Measurements from ENCODE around the gene CDKN2B-AS1.

CDKN2B-AS1 gene

DNA sequence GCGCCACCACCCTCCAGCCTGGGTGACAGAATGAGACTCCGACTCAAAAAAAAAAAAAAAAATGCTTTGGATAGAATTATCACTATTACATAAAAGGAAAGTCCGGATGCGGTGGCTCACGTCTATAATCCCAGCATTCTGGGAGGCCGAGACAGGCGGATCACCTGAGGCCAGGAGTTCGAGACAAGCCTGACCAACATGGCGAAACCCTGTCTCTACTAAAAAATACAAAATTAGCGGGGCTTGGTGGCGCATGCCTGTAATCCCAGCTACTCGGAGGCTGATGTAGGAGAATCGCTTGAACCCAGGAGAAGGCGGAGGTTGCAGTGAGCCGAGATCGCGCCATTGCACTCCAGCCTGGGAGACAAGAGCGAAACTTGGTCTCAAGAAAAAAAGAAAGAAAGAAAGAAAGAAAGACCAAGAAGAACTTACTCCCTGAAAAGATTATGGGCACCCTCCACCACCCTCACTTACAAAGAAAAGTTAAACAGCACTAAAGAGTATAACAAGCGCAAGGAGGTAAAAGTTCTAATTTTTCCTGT is 18.2 kb upstream of the CDKN2B-AS1 start:
- Histone ChIP-seq H3K4me3 (ENCODE audit: insufficient read depth, low read length, poor library complexity, severe bottlenecking) (no peak overlapping the region), H3K4me2 (ENCODE audit: low read depth, low read length, poor library complexity, severe bottlenecking) (no peak overlapping the region), H3F3A (ENCODE audit: insufficient read depth) (no peaks in the 10 kb centered on the region), H3K9me2 (replicated peaks; ENCODE audit: insufficient read depth, low read length) (no peaks in the 10 kb centered on the region), H3K9me3 (ENCODE audit: insufficient read depth, low read length) (no peaks in the 10 kb centered on the region), H3K36me3 (ENCODE audit: low read length) (no peaks in the 10 kb centered on the region), H3K27me3 (ENCODE audit: low read length) (no peaks in the 10 kb centered on the region), H3K79me2 (ENCODE audit: insufficient read depth, low read length) (peaks cover 61% of the 10 kb centered on the region), H4K20me1 (ENCODE audit: low read depth, low read length) (peaks cover 3% of the 10 kb centered on the region; the same call in 1 of the 2 replicates), H3K9ac (ENCODE audit: low read length) (no peak overlapping the region), H3K27ac (ENCODE audit: low read depth, low read length) (no peak overlapping the region), H2AFZ (ENCODE audit: low read depth, low read length, severe bottlenecking) (no peak overlapping the region)
- TF ChIP-seq, protein P1, sequence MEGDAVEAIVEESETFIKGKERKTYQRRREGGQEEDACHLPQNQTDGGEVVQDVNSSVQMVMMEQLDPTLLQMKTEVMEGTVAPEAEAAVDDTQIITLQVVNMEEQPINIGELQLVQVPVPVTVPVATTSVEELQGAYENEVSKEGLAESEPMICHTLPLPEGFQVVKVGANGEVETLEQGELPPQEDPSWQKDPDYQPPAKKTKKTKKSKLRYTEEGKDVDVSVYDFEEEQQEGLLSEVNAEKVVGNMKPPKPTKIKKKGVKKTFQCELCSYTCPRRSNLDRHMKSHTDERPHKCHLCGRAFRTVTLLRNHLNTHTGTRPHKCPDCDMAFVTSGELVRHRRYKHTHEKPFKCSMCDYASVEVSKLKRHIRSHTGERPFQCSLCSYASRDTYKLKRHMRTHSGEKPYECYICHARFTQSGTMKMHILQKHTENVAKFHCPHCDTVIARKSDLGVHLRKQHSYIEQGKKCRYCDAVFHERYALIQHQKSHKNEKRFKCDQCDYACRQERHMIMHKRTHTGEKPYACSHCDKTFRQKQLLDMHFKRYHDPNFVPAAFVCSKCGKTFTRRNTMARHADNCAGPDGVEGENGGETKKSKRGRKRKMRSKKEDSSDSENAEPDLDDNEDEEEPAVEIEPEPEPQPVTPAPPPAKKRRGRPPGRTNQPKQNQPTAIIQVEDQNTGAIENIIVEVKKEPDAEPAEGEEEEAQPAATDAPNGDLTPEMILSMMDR (IDR thresholded peaks at IDR 0.05; ENCODE audit: insufficient read depth, low read length, poor library complexity, severe bottlenecking): no peak
- TF ChIP-seq EZH2phosphoT487 (conservative IDR thresholded peaks at IDR 0.05; ENCODE audit: low read length): no peak

DNA sequence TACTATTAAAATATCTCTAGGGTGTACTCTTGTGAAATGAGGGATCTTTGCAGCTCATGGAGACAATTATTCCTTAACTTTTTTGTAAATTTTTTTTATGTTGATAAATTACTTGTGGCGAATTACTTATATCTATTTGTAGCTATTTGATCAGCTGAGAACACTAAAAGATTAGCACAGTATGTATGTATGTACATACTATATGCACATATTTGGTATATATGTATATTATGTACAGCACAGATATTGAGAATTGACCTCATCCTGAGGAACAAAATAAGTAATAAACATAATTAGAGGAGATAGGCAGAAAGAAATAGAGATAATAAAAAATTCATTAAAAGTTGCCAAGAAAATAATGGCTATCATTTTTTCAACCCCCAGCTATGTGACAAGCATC is 12.2 kb upstream of the CDKN2B-AS1 start:
- Histone ChIP-seq H3K27me3 (ENCODE audit: low read length) (no peaks in the 10 kb centered on the region), H3K79me2 (ENCODE audit: insufficient read depth, low read length) (peaks cover 86% of the 10 kb centered on the region), H3K9me3 (ENCODE audit: insufficient read depth, low read length) (no peaks in the 10 kb centered on the region), H3K4me3 (ENCODE audit: insufficient read depth, low read length, poor library complexity, severe bottlenecking) (no peak overlapping the region), H3K9me2 (replicated peaks; ENCODE audit: insufficient read depth, low read length) (no peaks in the 10 kb centered on the region), H2AFZ (ENCODE audit: low read depth, low read length, severe bottlenecking) (no peak overlapping the region), H3K36me3 (ENCODE audit: low read length) (0 out of 2 replicates have a peak, but pooled peaks cover 10% of the 10 kb centered on the region), H3F3A (ENCODE audit: insufficient read depth) (peaks cover 10% of the 10 kb centered on the region; the same call in 1 of the 2 replicates), H3K4me2 (ENCODE audit: low read depth, low read length, poor library complexity, severe bottlenecking) (no peak overlapping the region), H3K27ac (ENCODE audit: low read depth, low read length) (no peak overlapping the region), H3K9ac (ENCODE audit: low read length) (no peak overlapping the region), H4K20me1 (ENCODE audit: low read depth, low read length) (no peaks in the 10 kb centered on the region; the same call in 1 of the 2 replicates)
- no peak for TF ChIP-seq EZH2phosphoT487 (conservative IDR thresholded peaks at IDR 0.05; ENCODE audit: low read length)
- TF ChIP-seq, protein P1 (IDR thresholded peaks at IDR 0.05; ENCODE audit: insufficient read depth, low read length, poor library complexity, severe bottlenecking): no peak

DNA sequence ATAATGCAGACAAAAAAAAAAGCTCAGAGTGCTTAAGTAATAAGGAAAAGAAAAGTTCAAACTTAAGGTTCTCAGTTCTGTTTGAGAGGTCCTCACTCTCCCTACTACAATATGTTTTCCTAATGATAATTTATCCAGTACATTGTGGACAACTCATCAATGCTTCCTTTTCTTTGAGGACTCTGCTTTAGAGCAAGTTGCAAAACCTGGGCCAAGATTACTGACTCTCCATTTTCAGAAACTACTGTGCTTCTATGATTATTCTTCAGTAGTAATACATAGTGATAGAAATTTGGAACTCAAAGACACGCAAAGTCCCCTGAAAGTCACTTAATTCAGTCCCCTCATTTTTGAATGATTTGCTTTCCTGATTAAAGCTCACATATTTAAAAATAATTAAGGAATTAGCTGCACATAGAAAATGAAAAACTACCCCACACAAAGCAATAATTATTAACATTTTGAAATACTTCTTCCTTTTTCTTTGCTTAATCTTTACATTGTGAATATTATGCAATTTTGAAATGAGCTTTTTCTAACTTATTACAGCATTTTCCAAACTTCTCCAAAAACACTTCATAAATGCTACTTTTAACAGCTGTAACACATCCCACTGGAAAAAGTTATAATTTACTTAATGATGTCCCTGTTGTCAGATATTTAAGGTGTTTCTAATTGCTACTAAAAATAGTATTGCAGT is 11.6 kb upstream of the CDKN2B-AS1 start:
- H3K36me3 ChIP-seq (ENCODE audit: low read length): peaks cover 14% of the 10 kb centered on the region; the same call in 1 of the 2 replicates
- H3K9ac ChIP-seq (ENCODE audit: low read length): no peak overlapping the region
- H3K27ac ChIP-seq (ENCODE audit: low read depth, low read length): no peak overlapping the region
- TF ChIP-seq, protein P1 (IDR thresholded peaks at IDR 0.05; ENCODE audit: insufficient read depth, low read length, poor library complexity, severe bottlenecking): no peak
- no peak for TF ChIP-seq EZH2phosphoT487 (conservative IDR thresholded peaks at IDR 0.05; ENCODE audit: low read length)
- no peak overlapping the region for H3K4me2 ChIP-seq (ENCODE audit: low read depth, low read length, poor library complexity, severe bottlenecking)
- H3K9me2 ChIP-seq (replicated peaks; ENCODE audit: insufficient read depth, low read length): no peaks in the 10 kb centered on the region
- no peaks in the 10 kb centered on the region for H3K9me3 ChIP-seq (ENCODE audit: insufficient read depth, low read length)
- H4K20me1 ChIP-seq (ENCODE audit: low read depth, low read length): no peaks in the 10 kb centered on the region; the same call in 1 of the 2 replicates
- H3K27me3 ChIP-seq (ENCODE audit: low read length): no peaks in the 10 kb centered on the region
- no peak overlapping the region for H3K4me3 ChIP-seq (ENCODE audit: insufficient read depth, low read length, poor library complexity, severe bottlenecking)
- peaks cover 86% of the 10 kb centered on the region for H3K79me2 ChIP-seq (ENCODE audit: insufficient read depth, low read length)
- H2AFZ ChIP-seq (ENCODE audit: low read depth, low read length, severe bottlenecking): no peak overlapping the region
- H3F3A ChIP-seq (ENCODE audit: insufficient read depth): peaks cover 10% of the 10 kb centered on the region; the same call in 1 of the 2 replicates

Data from SU-DHL-6 (cell line).